Epithelial cell of proximal tubule (primary cell): ENCODE measurements around the gene EPS8L3. TPM values are rescaled to one million over a fixed set of nuclear protein-coding genes. Genes with fewer than 3 reads are reported as not detected.

ENCODE experiments used
- DNase-seq: peaks from one replicate; pipeline ENCODE4 v3.0.0-alpha.2; 2011; ENCODE audit warnings: low read depth
- H3K4me3 ChIP-seq: 2 replicates; pipeline ENCODE4 v1.5.1; 2011; ENCODE audit warnings: low read depth, mild to moderate bottlenecking, low read length
- total RNA-seq: library from RNA; depleted of rRNA; stranded (reverse); fragments of >200 nt; gene quantifications from 2 replicates; pipeline ENCODE4 v1.2.3, GENCODE V29; 2015
- TF ChIP-seq, protein P1 (sequence below): conservative IDR thresholded peaks from 2 replicates; pipeline ENCODE4 v1.5.1; 2012; ENCODE audit warnings: low read depth, mild to moderate bottlenecking, low read length

EPS8L3 gene, protein sequence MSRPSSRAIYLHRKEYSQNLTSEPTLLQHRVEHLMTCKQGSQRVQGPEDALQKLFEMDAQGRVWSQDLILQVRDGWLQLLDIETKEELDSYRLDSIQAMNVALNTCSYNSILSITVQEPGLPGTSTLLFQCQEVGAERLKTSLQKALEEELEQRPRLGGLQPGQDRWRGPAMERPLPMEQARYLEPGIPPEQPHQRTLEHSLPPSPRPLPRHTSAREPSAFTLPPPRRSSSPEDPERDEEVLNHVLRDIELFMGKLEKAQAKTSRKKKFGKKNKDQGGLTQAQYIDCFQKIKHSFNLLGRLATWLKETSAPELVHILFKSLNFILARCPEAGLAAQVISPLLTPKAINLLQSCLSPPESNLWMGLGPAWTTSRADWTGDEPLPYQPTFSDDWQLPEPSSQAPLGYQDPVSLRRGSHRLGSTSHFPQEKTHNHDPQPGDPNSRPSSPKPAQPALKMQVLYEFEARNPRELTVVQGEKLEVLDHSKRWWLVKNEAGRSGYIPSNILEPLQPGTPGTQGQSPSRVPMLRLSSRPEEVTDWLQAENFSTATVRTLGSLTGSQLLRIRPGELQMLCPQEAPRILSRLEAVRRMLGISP
- total RNA-seq, result not detected in 2 replicates

DNA sequence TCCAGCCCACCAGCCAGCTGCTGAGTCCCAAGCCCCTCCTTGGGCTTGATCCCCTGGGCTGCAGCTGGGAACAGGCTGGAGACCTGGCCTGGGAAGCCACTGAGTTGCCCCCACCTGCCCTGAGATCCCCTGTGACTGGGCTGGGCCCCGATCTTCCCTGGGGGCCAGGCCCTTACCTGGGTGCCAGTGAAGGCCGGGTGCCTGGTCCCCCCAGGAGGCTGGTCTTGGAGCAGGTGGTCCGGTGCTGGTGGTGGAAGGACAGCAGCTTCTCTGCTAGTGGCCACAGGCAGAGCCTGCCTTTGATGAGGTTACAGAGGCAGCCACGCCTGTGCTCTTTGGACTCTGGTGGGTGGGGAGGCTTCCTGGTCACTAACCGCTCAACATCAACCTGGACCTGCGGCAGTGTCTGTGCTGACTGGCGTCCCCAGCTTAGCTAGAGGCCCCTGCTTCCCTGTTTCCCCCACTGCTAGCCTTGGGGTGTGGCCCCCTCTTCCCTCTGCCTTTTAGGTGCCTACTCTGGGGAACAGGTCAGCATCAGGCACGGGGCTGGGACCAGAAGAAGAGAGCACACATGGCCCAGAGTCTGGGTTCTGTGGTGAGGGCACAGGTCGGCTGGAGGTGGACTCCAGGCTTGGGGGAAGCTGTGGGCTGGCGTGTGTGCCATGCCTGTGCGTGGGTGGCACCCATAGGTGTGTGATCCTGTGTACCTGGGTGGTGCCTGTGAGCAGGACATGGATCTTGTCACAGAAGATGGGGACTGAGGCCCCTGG lies at the start of gene EPS8L3:
EPS8L3 (minus strand) TSS at position 278 of the 770 bp plus-strand sequence. CDS start 2,174 bp downstream, outside the sequence.
- DNase-seq, result no peak

GRCh38 chr1:109812691-109813393 lies 49.1 kb upstream of the EPS8L3 start:
- H3K4me3 ChIP-seq, result no peak overlapping the region
- TF ChIP-seq, protein P1, sequence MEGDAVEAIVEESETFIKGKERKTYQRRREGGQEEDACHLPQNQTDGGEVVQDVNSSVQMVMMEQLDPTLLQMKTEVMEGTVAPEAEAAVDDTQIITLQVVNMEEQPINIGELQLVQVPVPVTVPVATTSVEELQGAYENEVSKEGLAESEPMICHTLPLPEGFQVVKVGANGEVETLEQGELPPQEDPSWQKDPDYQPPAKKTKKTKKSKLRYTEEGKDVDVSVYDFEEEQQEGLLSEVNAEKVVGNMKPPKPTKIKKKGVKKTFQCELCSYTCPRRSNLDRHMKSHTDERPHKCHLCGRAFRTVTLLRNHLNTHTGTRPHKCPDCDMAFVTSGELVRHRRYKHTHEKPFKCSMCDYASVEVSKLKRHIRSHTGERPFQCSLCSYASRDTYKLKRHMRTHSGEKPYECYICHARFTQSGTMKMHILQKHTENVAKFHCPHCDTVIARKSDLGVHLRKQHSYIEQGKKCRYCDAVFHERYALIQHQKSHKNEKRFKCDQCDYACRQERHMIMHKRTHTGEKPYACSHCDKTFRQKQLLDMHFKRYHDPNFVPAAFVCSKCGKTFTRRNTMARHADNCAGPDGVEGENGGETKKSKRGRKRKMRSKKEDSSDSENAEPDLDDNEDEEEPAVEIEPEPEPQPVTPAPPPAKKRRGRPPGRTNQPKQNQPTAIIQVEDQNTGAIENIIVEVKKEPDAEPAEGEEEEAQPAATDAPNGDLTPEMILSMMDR, result no peak
- DNase-seq, result no peak

More for the DNA sequence above, at the start of gene EPS8L3:
- no peak within 1 kb of the TSS for H3K4me3 ChIP-seq
- TF ChIP-seq, protein P1, result no peak

DNA sequence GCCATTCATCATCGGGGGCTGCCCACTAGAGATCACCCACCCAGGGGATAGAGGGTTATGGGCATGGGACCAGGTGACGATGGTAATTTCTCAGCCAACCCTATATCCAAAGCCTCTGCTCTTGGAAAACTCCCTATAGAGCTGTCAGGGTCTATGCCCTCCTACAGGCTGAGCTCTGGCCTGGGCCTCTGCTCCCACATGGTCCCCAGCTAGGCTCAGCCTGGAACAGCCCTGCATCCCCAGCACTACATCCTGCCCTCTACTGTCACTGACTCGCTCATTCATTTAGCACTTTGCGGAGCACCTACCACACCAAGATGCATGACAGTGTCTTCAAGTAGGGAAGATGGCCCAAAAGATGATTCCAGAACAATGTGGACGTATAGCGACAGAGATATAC lies 45.0 kb upstream of the EPS8L3 start:
- TF ChIP-seq, protein P1, result no peak
- no peak overlapping the region for H3K4me3 ChIP-seq
- DNase-seq, result no peak

DNA sequence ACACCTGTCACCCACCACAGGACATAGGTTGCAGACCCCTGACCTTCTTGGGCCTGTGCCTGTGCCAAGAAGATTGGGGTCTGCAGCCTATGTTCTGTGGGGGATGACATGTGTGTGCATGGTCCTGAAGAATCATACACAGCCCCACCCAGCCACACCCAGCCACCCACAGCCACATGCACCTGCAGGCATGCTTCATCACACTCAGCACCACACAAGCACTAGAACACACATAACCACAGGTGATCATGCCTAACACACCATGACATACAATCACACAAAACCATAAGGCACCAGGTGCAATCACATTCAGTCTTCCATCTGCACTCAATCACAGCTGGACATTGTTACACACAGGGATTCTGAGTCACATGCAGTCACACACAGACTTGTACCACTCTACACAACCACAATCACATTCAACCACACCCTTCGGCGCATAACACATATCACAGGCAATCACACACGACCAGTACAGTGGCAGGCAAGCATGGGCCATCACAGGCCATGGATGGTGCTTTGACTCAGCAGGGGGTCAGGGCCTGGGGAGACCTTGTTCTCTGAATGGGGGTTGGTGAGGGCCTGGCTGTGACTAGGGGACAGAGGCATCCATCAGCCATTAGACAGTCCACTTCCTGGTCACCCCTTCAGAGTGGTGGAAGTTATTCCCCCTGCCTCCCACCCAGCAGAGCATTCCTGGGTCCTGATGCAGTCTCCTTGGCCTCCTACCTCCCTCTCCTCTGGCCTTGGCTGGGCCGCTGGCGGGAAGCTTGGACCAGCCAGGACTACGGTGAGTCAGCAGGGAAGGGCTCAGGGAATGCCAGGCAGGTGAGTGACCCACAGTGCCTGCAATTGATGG lies 44.3 kb upstream of the EPS8L3 start:
- DNase-seq, result no peak
- H3K4me3 ChIP-seq, result no peak overlapping the region
- TF ChIP-seq, protein P1, result no peak

DNA sequence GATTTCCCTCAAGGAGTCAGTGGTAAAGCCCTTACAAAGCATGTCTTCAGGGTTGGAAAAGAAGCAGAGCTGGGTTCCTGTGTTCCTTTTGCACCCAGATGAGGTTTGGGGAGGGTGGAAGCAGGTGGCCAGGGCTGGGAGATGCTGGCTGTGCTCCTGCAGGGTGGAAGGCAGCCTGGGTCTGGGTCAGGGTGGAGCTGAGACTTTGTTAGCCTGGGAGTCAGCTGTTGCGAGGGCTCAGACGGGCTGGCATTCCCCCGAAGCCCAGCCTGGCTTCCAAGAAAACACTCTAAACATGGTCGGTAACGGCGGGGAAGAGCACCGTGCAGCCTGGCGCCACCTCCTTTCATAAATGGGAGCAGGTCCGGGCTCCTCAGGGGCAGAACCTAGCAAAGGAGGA lies 43.7 kb upstream of the EPS8L3 start:
- no peak overlapping the region for H3K4me3 ChIP-seq
- DNase-seq, result no peak
- TF ChIP-seq, protein P1, result no peak

DNA sequence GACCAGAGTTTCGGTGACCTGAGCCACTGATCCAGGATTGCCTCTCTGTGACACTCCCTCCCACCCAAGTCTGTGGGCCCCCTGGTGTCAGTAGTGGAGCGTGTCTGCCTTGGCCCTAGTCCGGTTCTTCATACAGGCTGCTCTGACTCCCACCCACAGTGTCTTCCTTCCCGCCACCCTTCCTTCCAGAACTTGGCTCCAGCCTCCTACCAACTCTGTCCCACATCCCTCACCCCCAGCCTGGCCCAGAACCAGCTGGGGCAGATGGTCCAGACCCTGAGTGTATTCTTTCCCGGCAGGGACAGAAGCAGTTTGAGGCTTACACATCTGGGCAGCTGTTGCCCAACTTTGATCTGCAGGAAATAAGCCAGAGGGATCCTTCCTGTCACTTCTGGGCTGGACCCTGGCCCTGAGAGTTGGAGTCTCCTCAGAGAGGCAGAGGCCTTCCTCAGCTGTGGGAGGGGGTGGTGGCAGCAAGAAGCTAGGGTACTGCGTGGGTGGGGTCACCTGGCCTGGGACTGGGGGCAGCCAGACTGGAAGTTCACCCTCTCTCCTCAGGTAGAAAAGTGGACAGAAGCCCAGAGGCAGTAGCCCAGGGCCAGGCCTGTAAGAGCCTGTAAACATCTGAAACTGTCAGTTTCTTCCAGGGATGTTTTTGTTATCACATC lies 43.1 kb upstream of the EPS8L3 start:
- TF ChIP-seq, protein P1, result no peak
- no peak for DNase-seq

More for the DNA sequence above, 43.1 kb upstream of the EPS8L3 start:
- no peak overlapping the region for H3K4me3 ChIP-seq
